GM23338 (cell line): Measurements from ENCODE around the gene IRF2BP2. TPM values are rescaled to one million over a fixed set of nuclear protein-coding genes. Genes with fewer than 3 reads are reported as not detected.

ENCODE experiments used
- ATAC-seq: fragments of 200-7000 bp; cut with Tn5 transposase; 3 replicates; pipeline ENCODE4 v1.9.1; 2020
- DNase-seq: peaks from one replicate; pipeline ENCODE4 v3.0.0-alpha.2; 2015; ENCODE audit warnings: low spot score
- H2AFZ ChIP-seq: fragments of 200-600 bp; sonication (generic); 2 replicates; pipeline ENCODE4 v1.8.0; 2016; ENCODE audit warnings: antibody characterized with exemption, mild to moderate bottlenecking, moderate library complexity
- H3F3A ChIP-seq: fragments of 200-600 bp; sonication (generic); replicated peaks from 2 replicates; pipeline ENCODE4 v1.8.0; 2017; ENCODE audit warnings: antibody characterized with exemption, mixed run types, low read depth
- H3K27ac ChIP-seq: fragments of 200-600 bp; sonication (generic); 2 replicates; pipeline ENCODE4 v1.6.1; 2016; ENCODE audit warnings: low read depth
- H3K27me3 ChIP-seq: fragments of 200-600 bp; sonication (generic); 2 replicates; pipeline ENCODE4 v1.8.0; 2016; ENCODE audit warnings: mild to moderate bottlenecking, mixed run types, moderate library complexity; ENCODE audit not compliant: insufficient read depth
- H3K36me3 ChIP-seq: fragments of 200-600 bp; sonication (generic); 2 replicates; pipeline ENCODE4 v1.8.0; 2016; ENCODE audit warnings: mild to moderate bottlenecking; ENCODE audit not compliant: insufficient read depth
- H3K4me1 ChIP-seq: fragments of 200-600 bp; sonication (generic); 2 replicates; pipeline ENCODE4 v1.8.0; 2016; ENCODE audit warnings: mild to moderate bottlenecking, moderate library complexity; ENCODE audit not compliant: insufficient read depth
- H3K4me2 ChIP-seq: fragments of 200-600 bp; sonication (generic); 2 replicates; pipeline ENCODE4 v1.7.1; 2017; ENCODE audit warnings: mixed run types
- H3K4me3 ChIP-seq: fragments of 200-600 bp; sonication (generic); 2 replicates; pipeline ENCODE4 v1.6.1; 2016; ENCODE audit warnings: mixed run types
- H3K79me2 ChIP-seq: fragments of 200-600 bp; sonication (generic); replicated peaks from 2 replicates; pipeline ENCODE4 v1.8.0; 2017; ENCODE audit warnings: mild to moderate bottlenecking; ENCODE audit not compliant: insufficient read depth
- H3K9me2 ChIP-seq: fragments of 200-600 bp; sonication (generic); 2 replicates; pipeline ENCODE4 v1.8.0; 2017; ENCODE audit not compliant: insufficient read depth
- H4K20me1 ChIP-seq: fragments of 200-600 bp; sonication (generic); replicated peaks from 2 replicates; pipeline ENCODE4 v1.8.0; 2017; ENCODE audit warnings: mild to moderate bottlenecking; ENCODE audit not compliant: insufficient read depth
- H3K27ac Mint-ChIP-seq: 2 replicates; pipeline ENCODE4 v1.8.0; 2020; ENCODE audit warnings: inconsistent platforms, mild to moderate bottlenecking, moderate library complexity, mixed read lengths
- H3K27me3 Mint-ChIP-seq: 3 replicates; pipeline ENCODE4 v1.8.0; 2022; ENCODE audit warnings: low read depth, mild to moderate bottlenecking, moderate library complexity, mixed read lengths, inconsistent platforms; ENCODE audit not compliant: insufficient read depth, poor library complexity
- H3K36me3 Mint-ChIP-seq: 3 replicates; pipeline ENCODE4 v1.8.0; 2021; ENCODE audit warnings: low read depth, mild to moderate bottlenecking, inconsistent platforms, moderate library complexity, mixed read lengths
- H3K4me1 Mint-ChIP-seq: 3 replicates; pipeline ENCODE4 v1.8.0; 2020; ENCODE audit warnings: mild to moderate bottlenecking, inconsistent platforms, mixed read lengths
- H3K4me3 Mint-ChIP-seq: 3 replicates; pipeline ENCODE4 v1.8.0; 2021; ENCODE audit warnings: moderate library complexity, mild to moderate bottlenecking, inconsistent platforms, mixed read lengths
- H3K9me3 Mint-ChIP-seq: 3 replicates; pipeline ENCODE4 v1.8.0; 2020; ENCODE audit warnings: moderate library complexity, mild to moderate bottlenecking, inconsistent platforms, mixed read lengths
- NANOG ChIP-seq: IDR thresholded peaks from 2 replicates; pipeline ENCODE4 v1.6.1; 2016; ENCODE audit warnings: antibody characterized with exemption, borderline replicate concordance
- POLR2AphosphoS5 ChIP-seq: IDR thresholded peaks from 2 replicates; pipeline ENCODE4 v1.6.1; 2016; ENCODE audit warnings: antibody characterized with exemption, low read depth
- STAT1 ChIP-seq: IDR thresholded peaks from one replicate; pipeline ENCODE4 v1.6.1; 2016; ENCODE audit warnings: antibody characterized with exemption; ENCODE audit not compliant: unreplicated experiment
- polyA plus RNA-seq: library from polyadenylated mRNA; unstranded; fragments of >200 nt; fragmentation: Nextera tagmentation; extraction: Ambion mirVana; gene quantifications from 2 replicates; pipeline ENCODE4 v1.2.1, GENCODE V29; 2016
- total RNA-seq: library from RNA; depleted of rRNA; stranded (reverse); fragments of >200 nt; shearing (Covaris generic); gene quantifications from 2 replicates; pipeline ENCODE4 v1.2.3, GENCODE V29; 2014
- TF ChIP-seq, protein P1 (sequence below), 2 experiments: fragments of 200-600 bp in 1 of 2; sonication (generic) in 1 of 2; conservative IDR thresholded peaks; 2 replicates each; pipeline versions ENCODE4 v1.5.1 to v1.6.1; 2016 to 2017; ENCODE audit warnings: antibody characterized with exemption in 2 of 2, low read depth in 2 of 2, mild to moderate bottlenecking in 2 of 2, moderate library complexity in 1 of 2
- TF ChIP-seq, protein P2 (sequence below): fragments of 250-450 bp; sonication (Bioruptor Pico); IDR thresholded peaks from 2 replicates; pipeline ENCODE4 v1.5.0; 2020; ENCODE audit warnings: mild to moderate bottlenecking, moderate library complexity
- TF ChIP-seq, protein P3 (sequence below): IDR thresholded peaks from one replicate; pipeline ENCODE4 v1.6.1; 2018; ENCODE audit warnings: antibody characterized with exemption; ENCODE audit not compliant: unreplicated experiment

The IRF2BP2 gene
- total and polyA plus RNA-seq, 2 experiments from 2014 or later = 19.4 to 62.4 TPM

DNA sequence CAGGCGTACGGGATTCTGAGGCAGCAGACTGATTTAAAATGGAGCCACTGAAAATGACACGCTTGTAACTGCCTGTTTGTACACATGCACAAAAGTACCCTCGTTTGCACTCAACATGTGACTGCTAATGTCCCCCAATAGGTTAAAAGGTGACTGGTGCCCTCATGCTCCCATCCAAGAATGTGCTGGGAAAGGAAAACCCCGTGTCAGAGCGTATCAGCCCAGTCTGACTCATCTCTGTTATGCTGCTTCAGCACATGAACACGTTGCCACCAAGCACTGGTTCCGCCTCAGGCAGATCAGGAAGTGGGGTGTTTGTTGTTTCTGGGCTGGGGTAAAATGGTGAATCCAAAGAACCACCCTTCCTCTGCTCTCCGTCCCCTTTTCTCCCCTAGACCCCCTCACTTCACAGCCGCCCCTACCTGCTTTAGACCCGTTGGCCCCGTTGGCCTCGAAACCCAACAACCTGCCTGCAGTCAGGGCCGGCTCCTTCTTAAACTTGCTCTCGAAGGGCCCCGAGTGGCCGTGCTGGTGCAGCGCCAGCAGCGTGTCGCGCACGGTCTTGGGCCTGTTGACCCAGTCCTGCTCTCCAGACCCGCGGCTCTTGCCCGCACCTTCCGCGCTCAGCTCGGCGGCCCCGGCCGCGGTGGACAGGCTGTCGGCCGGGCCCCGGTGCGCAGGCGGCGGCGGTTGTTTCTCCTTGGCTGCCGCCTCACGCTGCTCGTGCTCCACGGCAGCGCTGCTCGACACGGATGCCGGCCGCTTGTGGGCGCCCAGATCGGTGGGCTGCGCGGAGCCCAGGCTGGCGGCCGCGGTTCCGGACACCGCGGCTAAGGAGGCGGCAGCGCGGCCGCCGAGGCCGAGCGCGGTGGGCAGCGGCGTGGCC, 1.7 kb downstream of the IRF2BP2 start:
- peaks cover 59% of the 10 kb centered on the region for H3K79me2 ChIP-seq
- H3K4me2 ChIP-seq = peak overlapping the region; percentile 73
- peaks cover 7% of the 10 kb centered on the region; the same call in 1 of the 3 replicates for H3K9me3 Mint-ChIP-seq
- H3K27ac Mint-ChIP-seq = peak overlapping the region; percentile 85
- no peaks in the 10 kb centered on the region for H3K27me3 ChIP-seq
- DNase-seq = peak; percentile 64
- H2AFZ ChIP-seq = no peak overlapping the region
- H3K27me3 Mint-ChIP-seq = peaks cover 14% of the 10 kb centered on the region
- ATAC-seq = peak; percentile 11
- H3K36me3 Mint-ChIP-seq = peaks cover 46% of the 10 kb centered on the region
- peaks cover 8% of the 10 kb centered on the region; the same call in 1 of the 2 replicates for H3K36me3 ChIP-seq
- H4K20me1 ChIP-seq = peaks cover 23% of the 10 kb centered on the region
- H3K4me3 Mint-ChIP-seq = peak overlapping the region; percentile 91
- peaks cover 64% of the 10 kb centered on the region for H3K4me1 ChIP-seq
- H3F3A ChIP-seq = peaks cover 4% of the 10 kb centered on the region; the same call in 1 of the 2 replicates
- H3K9me2 ChIP-seq = no peaks in the 10 kb centered on the region
- peak overlapping the region; percentile 72 for H3K4me3 ChIP-seq
- TF ChIP-seq NANOG = no peak
- TF ChIP-seq POLR2AphosphoS5 = peak; percentile 20; the same call in 1 of the 2 replicates
- peaks cover 62% of the 10 kb centered on the region for H3K4me1 Mint-ChIP-seq
- H3K27ac ChIP-seq = no peak overlapping the region

DNA sequence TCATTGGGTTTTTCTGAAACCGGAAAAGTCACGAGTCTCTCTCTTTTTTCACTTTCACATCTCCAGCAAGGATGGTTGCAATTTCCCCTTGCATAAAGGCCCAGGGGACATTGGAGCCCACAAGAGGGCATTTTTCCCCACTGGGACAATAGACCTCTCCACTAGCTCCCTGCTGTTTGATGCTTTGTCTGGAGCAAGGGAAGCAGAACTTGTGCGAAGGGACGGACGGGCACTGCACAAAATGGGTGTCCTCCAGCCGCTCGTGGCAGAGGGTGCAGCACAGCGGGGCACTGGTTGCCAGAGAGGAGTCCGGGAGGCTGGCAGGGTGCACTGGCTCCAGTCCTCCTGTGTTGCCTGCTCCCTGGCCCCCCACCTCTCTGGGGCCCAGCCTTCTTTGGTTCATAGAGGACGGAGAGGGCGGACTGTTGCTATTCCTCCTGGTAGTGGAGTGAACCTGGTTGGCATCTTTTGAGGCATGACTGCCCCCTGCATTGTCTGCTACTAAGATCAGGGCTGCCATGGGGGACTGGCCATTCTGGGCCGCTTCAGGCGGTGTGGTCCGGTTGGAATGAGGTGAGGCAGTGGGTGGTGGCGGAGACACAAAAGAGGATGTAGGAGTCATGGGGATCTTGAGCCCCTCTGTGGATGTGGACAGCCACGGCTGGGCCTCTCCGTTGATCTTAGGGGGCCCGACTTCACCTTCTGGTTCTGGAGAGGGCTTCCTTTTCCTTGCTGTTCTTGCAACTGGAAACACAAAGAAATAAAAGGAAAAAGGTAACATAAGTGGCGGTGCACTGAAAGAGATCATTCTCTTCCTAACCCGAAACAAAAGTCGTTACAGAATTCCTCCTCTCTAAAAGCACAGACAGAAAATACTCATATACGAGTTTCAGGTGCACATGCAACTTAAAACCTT, 2.6 kb downstream of the IRF2BP2 start:
- Histone ChIP-seq H3K4me1 (peaks cover 64% of the 10 kb centered on the region), H3K4me3 (peak overlapping the region; percentile 72), H3F3A (peaks cover 4% of the 10 kb centered on the region; the same call in 1 of the 2 replicates), H3K79me2 (peaks cover 68% of the 10 kb centered on the region), H2AFZ (no peak overlapping the region), H4K20me1 (peaks cover 23% of the 10 kb centered on the region), H3K9me2 (no peaks in the 10 kb centered on the region), H3K36me3 (peaks cover 8% of the 10 kb centered on the region; the same call in 1 of the 2 replicates), H3K4me2 (peak overlapping the region; percentile 73), H3K27ac (no peak overlapping the region), H3K27me3 (no peaks in the 10 kb centered on the region)
- Mint-ChIP-seq H3K4me3 (peak overlapping the region; percentile 91), H3K27me3 (peaks cover 18% of the 10 kb centered on the region), H3K9me3 (peaks cover 7% of the 10 kb centered on the region; the same call in 1 of the 3 replicates), H3K4me1 (peaks cover 62% of the 10 kb centered on the region), H3K36me3 (peaks cover 46% of the 10 kb centered on the region), H3K27ac (peak overlapping the region; percentile 85; the same call in 1 of the 2 replicates)
- DNase-seq (peak; percentile 48), ATAC-seq (peak; percentile 2; the same call in 2 of the 3 replicates)
- TF ChIP-seq, protein P1, sequence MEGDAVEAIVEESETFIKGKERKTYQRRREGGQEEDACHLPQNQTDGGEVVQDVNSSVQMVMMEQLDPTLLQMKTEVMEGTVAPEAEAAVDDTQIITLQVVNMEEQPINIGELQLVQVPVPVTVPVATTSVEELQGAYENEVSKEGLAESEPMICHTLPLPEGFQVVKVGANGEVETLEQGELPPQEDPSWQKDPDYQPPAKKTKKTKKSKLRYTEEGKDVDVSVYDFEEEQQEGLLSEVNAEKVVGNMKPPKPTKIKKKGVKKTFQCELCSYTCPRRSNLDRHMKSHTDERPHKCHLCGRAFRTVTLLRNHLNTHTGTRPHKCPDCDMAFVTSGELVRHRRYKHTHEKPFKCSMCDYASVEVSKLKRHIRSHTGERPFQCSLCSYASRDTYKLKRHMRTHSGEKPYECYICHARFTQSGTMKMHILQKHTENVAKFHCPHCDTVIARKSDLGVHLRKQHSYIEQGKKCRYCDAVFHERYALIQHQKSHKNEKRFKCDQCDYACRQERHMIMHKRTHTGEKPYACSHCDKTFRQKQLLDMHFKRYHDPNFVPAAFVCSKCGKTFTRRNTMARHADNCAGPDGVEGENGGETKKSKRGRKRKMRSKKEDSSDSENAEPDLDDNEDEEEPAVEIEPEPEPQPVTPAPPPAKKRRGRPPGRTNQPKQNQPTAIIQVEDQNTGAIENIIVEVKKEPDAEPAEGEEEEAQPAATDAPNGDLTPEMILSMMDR (conservative IDR thresholded peaks at IDR 0.05; ENCODE audit: low read depth in 2 of 2) = peak; percentile 12 to 27; a peak in 2 of 4 replicates
- TF ChIP-seq, protein P2, sequence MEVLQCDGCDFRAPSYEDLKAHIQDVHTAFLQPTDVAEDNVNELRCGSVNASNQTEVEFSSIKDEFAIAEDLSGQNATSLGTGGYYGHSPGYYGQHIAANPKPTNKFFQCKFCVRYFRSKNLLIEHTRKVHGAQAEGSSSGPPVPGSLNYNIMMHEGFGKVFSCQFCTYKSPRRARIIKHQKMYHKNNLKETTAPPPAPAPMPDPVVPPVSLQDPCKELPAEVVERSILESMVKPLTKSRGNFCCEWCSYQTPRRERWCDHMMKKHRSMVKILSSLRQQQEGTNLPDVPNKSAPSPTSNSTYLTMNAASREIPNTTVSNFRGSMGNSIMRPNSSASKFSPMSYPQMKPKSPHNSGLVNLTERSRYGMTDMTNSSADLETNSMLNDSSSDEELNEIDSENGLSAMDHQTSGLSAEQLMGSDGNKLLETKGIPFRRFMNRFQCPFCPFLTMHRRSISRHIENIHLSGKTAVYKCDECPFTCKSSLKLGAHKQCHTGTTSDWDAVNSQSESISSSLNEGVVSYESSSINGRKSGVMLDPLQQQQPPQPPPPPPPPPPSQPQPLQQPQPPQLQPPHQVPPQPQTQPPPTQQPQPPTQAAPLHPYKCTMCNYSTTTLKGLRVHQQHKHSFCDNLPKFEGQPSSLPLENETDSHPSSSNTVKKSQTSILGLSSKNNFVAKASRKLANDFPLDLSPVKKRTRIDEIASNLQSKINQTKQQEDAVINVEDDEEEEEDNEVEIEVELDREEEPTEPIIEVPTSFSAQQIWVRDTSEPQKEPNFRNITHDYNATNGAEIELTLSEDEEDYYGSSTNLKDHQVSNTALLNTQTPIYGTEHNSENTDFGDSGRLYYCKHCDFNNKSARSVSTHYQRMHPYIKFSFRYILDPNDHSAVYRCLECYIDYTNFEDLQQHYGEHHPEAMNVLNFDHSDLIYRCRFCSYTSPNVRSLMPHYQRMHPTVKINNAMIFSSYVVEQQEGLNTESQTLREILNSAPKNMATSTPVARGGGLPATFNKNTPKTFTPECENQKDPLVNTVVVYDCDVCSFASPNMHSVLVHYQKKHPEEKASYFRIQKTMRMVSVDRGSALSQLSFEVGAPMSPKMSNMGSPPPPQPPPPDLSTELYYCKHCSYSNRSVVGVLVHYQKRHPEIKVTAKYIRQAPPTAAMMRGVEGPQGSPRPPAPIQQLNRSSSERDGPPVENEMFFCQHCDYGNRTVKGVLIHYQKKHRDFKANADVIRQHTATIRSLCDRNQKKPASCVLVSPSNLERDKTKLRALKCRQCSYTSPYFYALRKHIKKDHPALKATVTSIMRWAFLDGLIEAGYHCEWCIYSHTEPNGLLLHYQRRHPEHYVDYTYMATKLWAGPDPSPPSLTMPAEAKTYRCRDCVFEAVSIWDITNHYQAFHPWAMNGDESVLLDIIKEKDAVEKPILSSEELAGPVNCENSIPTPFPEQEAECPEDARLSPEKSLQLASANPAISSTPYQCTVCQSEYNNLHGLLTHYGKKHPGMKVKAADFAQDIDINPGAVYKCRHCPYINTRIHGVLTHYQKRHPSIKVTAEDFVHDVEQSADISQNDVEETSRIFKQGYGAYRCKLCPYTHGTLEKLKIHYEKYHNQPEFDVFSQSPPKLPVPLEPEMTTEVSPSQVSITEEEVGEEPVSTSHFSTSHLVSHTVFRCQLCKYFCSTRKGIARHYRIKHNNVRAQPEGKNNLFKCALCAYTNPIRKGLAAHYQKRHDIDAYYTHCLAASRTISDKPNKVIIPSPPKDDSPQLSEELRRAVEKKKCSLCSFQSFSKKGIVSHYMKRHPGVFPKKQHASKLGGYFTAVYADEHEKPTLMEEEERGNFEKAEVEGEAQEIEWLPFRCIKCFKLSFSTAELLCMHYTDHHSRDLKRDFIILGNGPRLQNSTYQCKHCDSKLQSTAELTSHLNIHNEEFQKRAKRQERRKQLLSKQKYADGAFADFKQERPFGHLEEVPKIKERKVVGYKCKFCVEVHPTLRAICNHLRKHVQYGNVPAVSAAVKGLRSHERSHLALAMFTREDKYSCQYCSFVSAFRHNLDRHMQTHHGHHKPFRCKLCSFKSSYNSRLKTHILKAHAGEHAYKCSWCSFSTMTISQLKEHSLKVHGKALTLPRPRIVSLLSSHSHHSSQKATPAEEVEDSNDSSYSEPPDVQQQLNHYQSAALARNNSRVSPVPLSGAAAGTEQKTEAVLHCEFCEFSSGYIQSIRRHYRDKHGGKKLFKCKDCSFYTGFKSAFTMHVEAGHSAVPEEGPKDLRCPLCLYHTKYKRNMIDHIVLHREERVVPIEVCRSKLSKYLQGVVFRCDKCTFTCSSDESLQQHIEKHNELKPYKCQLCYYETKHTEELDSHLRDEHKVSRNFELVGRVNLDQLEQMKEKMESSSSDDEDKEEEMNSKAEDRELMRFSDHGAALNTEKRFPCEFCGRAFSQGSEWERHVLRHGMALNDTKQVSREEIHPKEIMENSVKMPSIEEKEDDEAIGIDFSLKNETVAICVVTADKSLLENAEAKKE (CRISPR knock-in tag) = no peak
- TF ChIP-seq, protein P3, sequence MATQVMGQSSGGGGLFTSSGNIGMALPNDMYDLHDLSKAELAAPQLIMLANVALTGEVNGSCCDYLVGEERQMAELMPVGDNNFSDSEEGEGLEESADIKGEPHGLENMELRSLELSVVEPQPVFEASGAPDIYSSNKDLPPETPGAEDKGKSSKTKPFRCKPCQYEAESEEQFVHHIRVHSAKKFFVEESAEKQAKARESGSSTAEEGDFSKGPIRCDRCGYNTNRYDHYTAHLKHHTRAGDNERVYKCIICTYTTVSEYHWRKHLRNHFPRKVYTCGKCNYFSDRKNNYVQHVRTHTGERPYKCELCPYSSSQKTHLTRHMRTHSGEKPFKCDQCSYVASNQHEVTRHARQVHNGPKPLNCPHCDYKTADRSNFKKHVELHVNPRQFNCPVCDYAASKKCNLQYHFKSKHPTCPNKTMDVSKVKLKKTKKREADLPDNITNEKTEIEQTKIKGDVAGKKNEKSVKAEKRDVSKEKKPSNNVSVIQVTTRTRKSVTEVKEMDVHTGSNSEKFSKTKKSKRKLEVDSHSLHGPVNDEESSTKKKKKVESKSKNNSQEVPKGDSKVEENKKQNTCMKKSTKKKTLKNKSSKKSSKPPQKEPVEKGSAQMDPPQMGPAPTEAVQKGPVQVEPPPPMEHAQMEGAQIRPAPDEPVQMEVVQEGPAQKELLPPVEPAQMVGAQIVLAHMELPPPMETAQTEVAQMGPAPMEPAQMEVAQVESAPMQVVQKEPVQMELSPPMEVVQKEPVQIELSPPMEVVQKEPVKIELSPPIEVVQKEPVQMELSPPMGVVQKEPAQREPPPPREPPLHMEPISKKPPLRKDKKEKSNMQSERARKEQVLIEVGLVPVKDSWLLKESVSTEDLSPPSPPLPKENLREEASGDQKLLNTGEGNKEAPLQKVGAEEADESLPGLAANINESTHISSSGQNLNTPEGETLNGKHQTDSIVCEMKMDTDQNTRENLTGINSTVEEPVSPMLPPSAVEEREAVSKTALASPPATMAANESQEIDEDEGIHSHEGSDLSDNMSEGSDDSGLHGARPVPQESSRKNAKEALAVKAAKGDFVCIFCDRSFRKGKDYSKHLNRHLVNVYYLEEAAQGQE = no peak
- no peak for TF ChIP-seq STAT1
